WERI-Rb-1 (cell line): ENCODE data around the gene ENDOU.

Experiments used
- DNase-seq: peaks from one replicate; pipeline ENCODE4 v3.0.0-alpha.2; 2020
- H3K27ac ChIP-seq: fragments of 250-450 bp; sonication (Bioruptor Pico); 2 replicates; pipeline ENCODE4 v1.5.1; 2020; ENCODE audit warnings: mild to moderate bottlenecking, moderate library complexity
- H3K27me3 ChIP-seq: fragments of 250-450 bp; sonication (Bioruptor Pico); 2 replicates; pipeline ENCODE4 v1.5.1; 2021; ENCODE audit warnings: mild to moderate bottlenecking, low read depth, moderate library complexity; ENCODE audit not compliant: insufficient read depth, severe bottlenecking
- H3K36me3 ChIP-seq: fragments of 250-450 bp; sonication (Bioruptor Pico); 2 replicates; pipeline ENCODE4 v1.5.1; 2020; ENCODE audit warnings: mild to moderate bottlenecking, moderate library complexity
- H3K4me3 ChIP-seq: 2 replicates; pipeline ENCODE4 v1.5.1; 2011; ENCODE audit warnings: low read depth, mild to moderate bottlenecking, control low read depth, low read length
- H3K9me3 ChIP-seq: fragments of 250-450 bp; sonication (Bioruptor Pico); 2 replicates; pipeline ENCODE4 v1.5.1; 2021; ENCODE audit warnings: mild to moderate bottlenecking, moderate library complexity; ENCODE audit not compliant: severe bottlenecking
- TF ChIP-seq, protein P1 (sequence below): IDR thresholded peaks from 2 replicates; pipeline ENCODE4 v1.5.1; 2011; ENCODE audit warnings: low read depth, mild to moderate bottlenecking, control low read depth, inconsistent platforms, low read length

Gene ENDOU

DNA sequence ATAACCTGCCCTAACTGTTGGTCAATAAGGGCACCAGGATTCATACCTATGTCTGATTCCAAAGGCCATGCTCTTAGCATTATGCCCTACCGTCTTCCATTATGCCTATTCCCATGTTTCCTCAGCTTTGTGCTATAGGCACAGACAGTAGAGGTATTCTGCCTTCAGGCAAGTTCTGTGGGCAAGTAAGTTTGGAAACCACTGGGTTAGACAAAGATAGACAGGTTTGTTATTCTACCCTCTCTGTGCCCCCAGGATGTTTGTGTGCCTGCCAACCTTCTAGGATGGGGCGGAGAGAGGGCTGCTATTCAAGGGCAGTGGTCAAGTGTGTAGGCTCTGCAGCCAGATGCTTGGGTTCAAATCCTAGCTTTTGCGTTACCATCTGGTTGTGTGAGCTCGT lies 28.8 kb upstream of the ENDOU start:
- H3K27me3 ChIP-seq = no peaks in the 10 kb centered on the region
- no peak for DNase-seq
- H3K4me3 ChIP-seq = no peak overlapping the region
- H3K9me3 ChIP-seq = no peaks in the 10 kb centered on the region
- no peak overlapping the region for H3K27ac ChIP-seq
- TF ChIP-seq, protein P1, sequence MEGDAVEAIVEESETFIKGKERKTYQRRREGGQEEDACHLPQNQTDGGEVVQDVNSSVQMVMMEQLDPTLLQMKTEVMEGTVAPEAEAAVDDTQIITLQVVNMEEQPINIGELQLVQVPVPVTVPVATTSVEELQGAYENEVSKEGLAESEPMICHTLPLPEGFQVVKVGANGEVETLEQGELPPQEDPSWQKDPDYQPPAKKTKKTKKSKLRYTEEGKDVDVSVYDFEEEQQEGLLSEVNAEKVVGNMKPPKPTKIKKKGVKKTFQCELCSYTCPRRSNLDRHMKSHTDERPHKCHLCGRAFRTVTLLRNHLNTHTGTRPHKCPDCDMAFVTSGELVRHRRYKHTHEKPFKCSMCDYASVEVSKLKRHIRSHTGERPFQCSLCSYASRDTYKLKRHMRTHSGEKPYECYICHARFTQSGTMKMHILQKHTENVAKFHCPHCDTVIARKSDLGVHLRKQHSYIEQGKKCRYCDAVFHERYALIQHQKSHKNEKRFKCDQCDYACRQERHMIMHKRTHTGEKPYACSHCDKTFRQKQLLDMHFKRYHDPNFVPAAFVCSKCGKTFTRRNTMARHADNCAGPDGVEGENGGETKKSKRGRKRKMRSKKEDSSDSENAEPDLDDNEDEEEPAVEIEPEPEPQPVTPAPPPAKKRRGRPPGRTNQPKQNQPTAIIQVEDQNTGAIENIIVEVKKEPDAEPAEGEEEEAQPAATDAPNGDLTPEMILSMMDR = no peak
- no peaks in the 10 kb centered on the region for H3K36me3 ChIP-seq

DNA sequence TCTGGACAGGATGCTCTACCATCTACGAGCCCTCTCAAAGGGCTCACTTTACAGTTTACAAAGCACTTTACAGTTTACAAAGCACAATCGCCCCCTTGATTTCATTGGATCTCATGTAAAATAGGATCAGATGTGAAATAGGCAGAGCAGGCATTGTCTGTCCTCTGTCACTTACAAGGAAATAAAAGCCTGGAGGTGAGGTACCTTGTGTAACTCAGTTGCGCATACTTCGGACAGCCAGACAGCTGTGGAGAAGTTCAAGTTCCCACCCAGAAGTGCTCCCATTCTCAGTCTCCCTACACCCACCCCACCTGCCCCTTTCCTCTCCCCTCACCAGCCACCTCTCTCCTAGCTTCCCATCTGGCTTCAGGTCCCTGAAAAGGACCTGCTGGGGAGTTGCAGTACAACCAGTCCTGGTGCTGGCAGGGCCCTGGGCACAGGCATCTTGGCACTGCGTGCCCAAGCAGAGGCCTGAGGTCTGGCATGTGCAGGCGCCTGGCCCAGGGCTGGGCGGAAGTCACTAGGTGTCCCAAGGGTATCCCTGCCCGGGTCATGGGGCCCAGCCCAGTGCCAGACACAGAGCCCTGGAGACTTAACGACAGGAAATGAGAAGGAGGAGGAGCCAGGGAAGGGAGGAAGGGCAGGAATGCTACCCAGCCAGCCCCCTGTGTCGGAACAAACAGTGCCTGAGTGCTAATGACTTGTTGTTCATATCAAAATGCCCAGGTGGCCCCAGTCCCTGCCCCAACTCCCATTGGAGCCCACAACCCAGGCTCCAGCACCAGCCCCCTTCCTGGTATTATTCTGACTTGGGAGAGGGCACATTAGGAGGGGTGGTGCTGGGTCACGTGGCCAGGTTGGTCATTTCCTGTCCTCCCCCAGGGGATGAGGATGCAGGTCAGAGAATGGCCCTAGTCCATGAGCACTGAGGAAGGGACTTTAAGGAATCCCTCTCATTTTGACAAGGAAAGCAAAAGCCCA lies 28.0 kb upstream of the ENDOU start:
- TF ChIP-seq, protein P1 = no peak
- H3K36me3 ChIP-seq = no peaks in the 10 kb centered on the region
- no peak overlapping the region for H3K4me3 ChIP-seq
- no peaks in the 10 kb centered on the region for H3K9me3 ChIP-seq
- no peak for DNase-seq
- no peaks in the 10 kb centered on the region for H3K27me3 ChIP-seq
- H3K27ac ChIP-seq = no peak overlapping the region

DNA sequence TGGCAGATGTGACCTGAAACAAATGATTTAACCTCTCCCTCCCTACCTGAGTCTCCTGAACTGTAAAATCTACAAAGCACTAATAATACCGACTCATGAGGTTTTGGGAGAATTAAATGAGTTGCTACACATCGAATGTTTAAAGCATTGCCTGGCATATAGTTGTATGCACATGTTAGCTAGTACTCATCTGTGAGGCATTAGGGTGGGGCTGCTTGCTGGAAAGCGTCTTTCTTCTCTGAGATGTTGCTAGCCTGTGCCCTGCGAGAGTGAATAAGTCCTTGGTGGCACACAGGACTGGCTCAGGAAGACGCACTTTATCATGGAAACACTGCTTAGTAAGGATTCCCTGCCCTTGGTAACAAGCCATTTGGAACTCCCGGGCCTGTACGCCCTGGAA lies 27.3 kb upstream of the ENDOU start:
- Histone ChIP-seq H3K36me3 (no peaks in the 10 kb centered on the region), H3K27me3 (no peaks in the 10 kb centered on the region), H3K9me3 (no peaks in the 10 kb centered on the region), H3K27ac (no peak overlapping the region), H3K4me3 (no peak overlapping the region)
- TF ChIP-seq, protein P1 = no peak
- no peak for DNase-seq

DNA sequence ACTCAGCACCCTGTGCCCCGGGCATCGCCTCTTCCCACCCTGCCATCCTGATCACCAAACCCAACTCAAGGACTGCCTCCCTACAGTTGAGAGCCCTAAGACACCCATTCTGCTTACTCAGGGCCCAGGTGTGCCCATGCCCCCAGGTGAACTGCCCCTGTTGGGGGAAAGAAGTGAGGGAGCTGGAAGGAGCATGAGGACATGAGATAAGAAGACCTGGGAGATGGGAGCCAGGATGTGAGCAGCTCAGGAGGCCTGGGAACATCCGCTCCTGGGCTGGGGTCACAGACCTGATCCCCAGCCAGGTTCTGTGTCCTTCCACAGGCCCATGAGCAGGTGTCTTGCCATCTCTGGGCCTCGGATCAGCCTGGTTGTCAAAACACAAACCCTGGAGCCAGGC lies 26.8 kb upstream of the ENDOU start:
- Histone ChIP-seq H3K4me3 (no peak overlapping the region), H3K36me3 (no peaks in the 10 kb centered on the region), H3K27ac (no peak overlapping the region), H3K9me3 (no peaks in the 10 kb centered on the region), H3K27me3 (no peaks in the 10 kb centered on the region)
- DNase-seq = no peak
- TF ChIP-seq, protein P1 = no peak

DNA sequence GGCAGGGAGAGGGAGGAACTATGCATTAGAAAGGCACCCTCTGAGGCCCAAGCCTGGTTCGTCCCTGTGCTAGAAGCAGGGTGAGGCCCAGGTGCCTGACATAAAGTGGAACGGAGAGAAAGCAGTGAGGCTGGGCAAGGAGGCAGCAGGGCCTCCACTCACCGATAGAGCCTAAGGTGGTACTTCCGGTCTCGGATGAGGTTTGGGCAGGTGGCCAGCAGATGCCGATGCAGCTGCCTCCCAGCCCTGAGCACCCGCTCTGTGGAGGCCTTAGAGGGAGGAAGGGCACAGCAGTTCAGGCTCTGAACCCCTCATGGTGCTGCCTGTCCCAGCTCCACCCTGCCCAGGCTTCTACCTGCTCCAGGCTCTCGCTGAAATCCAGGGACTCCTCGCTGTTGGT lies 26.3 kb upstream of the ENDOU start:
- TF ChIP-seq, protein P1 = no peak
- H3K27ac ChIP-seq = no peak overlapping the region
- H3K4me3 ChIP-seq = no peak overlapping the region
- no peaks in the 10 kb centered on the region for H3K9me3 ChIP-seq
- no peaks in the 10 kb centered on the region for H3K27me3 ChIP-seq
- no peak for DNase-seq
- no peaks in the 10 kb centered on the region for H3K36me3 ChIP-seq
